Central memory CD4-positive, alpha-beta T cell (primary cell): ENCODE results near the gene GNAS.
"Not testable (repeated sequence)": the region's sequence is repeated elsewhere in the genome, so short reads cannot be mapped to it uniquely, and the experiment has no call there.

ENCODE experiments used
- DNase-seq: peaks from one replicate; pipeline ENCODE4 v3.0.0; 2022

The GNAS gene

DNA sequence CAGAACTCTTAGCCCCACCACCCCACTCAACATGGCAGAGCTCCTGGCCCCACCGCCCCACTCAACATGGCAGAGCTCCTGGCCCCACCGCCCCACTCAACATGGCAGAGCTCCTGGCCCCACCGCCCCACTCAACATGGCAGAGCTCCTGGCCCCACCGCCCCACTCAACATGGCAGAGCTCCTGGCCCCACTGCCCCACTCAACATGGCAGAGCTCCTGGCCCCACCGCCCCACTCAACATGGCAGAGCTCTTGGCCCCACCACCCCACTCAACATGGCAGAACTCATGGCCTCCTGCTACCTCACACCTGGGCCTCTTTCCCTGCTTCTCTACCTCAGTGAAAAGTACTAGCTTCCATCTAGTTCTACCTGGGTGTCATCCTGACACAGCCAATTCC lies 23.7 kb upstream of the GNAS start:
- DNase-seq: not testable (repeated sequence)

DNA sequence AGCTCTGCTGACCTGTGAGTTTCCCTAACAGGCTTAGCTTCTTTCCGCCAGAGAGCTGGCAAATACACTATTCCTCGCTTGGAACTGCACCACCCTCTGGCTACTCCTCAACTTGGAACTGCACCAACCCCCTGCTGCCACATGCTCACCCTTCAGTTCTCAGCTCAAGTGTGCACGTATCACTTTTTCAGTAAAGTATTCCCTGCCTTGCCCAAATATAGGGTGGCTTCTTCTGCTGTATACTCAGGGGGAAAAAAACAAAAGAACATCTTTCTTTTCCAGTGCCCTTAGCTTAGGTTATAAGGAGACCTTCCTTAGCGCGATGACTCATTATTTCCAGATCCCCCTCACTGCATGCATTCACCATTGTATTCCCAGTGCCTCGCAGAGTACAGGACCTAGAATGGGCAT lies 23.0 kb upstream of the GNAS start:
- no peak for DNase-seq

DNA sequence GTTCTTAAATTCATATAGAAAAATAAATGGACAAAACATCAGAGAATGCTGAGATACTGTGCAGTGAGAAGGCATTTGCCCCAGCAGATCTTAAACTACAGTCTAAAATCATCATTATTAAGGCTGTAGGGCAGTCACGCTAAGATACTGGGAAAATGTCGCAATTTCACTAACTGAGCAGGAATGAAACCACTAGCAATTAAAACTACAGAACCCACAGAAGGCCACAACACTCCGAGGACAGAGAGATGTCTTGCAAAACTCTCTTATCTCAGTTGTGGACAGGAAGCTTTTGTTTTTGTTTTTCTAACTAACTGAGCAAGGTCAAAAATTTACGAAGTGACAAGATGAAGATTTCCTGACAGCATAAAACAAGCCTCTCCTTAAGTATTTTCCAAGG lies 20.1 kb upstream of the GNAS start:
- no peak for DNase-seq

DNA sequence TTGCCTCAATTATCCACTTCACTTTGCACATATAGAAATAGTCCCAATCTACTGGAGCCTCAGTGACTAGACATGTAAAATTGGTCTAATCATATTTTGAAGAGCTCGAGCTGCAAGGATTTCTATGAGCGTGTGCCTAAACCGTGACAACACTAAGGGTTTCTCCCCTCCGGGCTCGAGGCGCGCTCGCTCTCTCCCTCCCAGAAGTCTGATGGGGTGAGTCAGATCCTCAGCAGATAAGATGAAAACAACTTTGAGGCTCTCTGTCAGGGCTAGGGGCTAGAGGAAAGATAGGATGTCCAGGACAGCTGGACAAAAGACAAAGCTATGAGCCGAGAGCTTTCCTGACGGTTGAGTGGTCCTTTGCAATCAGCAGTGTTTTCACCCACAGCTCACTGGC lies 18.6 kb upstream of the GNAS start:
- no peak for DNase-seq

DNA sequence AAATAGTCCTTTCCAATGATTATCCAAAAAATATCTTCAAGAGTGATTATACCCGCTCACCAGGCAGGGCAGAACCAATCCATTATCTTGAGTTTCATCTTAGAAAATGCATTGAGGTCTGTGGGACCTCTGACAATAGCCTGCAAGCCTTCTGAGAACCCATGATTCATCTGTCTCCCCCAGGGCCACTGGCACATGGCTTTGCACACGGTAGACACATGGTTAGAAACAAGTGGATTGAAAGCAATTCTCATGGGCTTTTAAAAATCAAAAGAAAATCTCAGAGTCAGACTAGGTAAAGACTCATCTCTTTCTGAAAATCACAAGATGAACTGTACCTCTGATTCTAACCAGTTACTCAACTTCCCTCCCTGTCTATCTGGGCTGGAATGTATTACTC lies 17.3 kb upstream of the GNAS start:
- DNase-seq: no peak

DNA sequence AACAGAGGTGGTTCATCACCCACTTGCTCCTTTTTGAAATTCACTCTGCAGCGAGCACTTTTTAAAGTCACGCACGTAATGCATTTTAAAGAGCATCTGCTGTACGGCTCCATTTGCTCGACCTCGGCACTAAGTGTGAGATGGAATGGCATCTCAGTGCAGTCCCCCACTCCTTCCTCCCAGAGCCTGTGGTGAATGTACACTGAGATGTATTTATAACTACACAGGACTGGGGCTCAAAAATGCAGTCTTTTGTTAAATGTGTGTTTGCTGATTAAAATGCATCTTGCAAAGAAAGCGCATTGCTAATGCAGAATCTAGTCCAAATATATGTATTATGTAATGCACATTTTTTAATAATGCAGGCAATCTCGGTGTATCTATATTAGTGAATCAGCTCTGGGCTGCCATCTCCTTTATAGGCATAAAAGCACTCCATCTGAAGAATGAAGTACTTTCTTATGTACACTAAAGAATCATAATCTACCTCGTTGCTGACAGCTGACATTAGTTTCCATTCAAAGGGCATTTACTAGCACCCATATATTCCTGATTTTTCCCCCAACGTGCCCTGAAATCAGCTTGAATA lies 15.8 kb upstream of the GNAS start:
- no peak for DNase-seq

DNA sequence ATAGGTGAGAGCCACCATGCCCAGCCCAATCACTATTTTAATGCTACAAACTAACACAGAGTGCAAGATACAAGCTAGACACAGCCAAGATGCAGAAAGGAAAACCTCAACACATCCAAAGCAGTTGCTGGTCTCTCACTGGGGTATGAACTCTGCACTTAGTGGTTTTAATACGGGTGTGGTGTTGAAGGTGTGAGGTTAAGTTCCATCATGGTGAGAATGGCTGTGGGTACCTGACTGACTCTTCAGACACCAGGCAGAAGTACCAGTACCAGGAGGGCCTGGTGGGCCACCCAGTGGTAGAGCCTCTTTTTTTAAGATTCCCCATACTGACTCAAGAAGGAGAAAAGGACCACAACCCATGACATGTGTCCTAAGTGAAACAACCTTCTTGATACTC lies 14.8 kb upstream of the GNAS start:
- DNase-seq: no peak

DNA sequence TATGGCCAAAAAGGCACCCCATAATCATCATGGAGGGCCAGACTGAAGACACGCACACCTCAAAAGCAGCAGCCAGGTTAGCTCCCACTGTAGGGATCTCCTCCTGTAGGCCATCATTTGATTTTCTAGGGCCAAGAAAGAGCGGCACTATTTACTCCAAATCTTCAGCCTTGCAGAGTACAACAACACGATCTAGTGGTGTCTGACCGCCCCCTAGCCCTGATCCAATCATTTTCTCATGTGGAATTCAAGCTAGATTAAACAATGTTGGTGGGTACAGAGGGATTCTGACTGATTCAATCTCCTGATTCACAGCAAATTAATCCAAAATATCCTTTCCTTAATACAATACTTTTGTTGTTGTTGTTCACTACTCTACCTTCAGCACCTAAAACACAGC lies 14.3 kb upstream of the GNAS start:
- no peak for DNase-seq

DNA sequence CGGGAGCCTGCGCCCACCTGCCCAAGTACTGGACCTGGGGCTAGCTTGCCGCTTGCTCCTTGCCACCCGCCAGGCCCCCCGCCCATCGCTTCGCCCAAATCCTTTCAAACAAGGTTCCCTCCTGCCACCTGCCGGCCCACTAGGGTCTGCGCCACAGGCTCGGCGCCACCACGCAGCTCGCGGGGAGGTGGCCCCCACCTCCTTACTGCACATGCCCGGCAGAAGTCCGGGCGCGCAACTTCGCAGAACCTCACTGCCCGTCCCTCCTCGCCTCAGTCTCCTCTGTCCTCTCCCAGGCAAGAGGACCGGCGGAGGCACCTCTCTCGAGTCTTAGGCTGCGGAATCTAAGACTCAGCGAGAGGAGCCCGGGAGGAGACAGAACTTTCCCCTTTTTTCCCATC lies 13.0 kb upstream of the GNAS start:
- DNase-seq: peak; percentile 21

DNA sequence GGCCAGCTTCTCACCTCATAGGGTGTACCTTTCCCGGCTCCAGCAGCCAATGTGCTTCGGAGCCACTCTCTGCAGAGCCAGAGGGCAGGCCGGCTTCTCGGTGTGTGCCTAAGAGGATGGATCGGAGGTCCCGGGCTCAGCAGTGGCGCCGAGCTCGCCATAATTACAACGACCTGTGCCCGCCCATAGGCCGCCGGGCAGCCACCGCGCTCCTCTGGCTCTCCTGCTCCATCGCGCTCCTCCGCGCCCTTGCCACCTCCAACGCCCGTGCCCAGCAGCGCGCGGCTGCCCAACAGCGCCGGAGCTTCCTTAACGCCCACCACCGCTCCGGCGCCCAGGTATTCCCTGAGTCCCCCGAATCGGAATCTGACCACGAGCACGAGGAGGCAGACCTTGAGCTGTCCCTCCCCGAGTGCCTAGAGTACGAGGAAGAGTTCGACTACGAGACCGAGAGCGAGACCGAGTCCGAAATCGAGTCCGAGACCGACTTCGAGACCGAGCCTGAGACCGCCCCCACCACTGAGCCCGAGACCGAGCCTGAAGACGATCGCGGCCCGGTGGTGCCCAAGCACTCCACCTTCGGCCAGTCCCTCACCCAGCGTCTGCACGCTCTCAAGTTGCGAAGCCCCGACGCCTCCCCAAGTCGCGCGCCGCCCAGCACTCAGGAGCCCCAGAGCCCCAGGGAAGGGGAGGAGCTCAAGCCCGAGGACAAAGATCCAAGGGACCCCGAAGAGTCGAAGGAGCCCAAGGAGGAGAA lies 12.3 kb upstream of the GNAS start:
- no peak for DNase-seq

DNA sequence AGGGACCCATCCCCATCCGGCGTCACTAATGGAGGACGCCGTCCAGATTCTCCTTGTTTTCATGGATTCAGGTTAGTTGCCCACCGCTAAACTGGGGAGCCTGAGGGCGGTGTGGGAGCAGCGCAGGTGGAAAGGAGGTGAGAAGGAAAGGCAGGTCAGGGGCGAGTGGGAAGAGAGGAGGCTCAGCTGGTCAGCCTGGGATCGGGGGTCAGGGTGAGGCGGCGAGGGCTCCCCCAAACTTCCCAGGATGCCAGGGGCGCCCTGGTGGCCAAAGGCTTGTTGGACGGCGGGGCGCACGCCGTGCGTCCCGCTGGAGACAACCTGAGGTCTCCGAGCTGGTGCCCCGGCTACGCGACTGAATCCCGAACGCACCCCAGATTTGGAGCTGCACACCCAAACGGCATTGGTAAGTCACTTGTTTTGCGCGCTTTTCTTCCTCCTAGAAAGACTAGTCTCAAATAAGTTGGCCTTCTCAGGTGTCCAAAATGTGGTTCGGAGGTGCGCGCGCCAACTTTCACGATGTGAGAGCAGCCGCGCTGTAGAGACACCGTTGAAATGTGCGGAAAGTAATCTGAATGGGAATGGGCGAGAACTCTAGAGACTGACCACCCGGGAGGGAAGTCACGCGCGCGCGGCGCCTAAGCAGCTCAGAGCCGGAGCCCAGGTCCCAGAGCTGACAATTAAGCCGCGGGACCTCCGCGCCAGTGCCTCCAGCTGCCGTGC lies 11.5 kb upstream of the GNAS start:
- no peak for DNase-seq

DNA sequence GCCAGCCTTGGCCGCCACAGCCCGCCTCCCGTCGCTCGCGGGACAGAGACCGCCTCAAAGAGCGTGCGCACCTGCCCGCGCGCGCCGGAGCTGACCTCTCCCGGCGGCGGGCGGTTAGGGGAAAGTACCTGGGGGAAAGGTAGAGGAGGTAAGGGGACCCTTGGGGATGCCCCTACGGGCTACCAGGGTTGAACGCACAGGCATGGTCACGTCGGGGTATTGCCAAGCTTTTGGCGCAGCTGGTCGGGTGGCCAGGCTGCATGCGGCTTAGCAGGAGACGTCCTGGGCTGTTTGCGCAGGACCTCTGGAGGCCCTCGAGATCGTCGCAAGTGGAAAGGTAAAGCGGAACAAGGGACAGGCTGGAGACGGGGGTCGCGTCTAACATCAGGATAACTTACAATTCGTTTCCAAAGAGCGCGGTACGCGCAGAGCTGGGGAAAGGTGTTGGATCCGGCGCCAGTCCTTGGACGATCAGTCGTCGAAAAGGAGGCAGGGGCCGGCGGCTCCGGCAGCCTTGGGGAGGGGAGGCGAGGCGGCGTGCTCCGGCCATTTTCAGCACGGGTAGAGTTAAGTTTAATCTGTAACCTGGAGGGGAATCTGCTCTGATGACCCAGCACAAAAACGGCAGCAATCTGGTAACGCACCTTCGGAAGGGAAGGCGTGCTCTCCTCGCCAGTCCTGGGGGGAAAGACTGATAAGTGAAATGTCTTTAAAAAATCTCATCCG lies 10.8 kb upstream of the GNAS start:
- DNase-seq: no peak

DNA sequence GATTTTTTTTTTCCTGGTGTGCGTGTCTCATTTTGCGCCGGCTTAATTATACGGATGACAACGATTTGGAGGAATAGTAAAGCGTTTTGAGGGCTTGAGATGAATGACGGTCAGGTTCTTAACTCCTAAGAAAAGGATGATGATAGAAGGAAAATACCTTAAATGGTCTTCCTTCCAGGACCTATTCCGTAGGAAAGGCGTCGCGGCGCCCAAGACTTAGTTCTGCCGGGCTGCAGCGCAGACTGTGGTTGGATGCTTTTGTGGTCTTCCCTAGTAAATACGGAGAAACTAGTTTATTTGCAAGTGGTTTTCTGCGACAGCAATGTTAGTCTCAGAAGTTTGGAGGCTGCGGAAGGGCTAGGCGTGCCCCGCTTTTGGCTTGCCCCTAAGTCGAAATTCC lies 10.2 kb upstream of the GNAS start:
- no peak for DNase-seq

DNA sequence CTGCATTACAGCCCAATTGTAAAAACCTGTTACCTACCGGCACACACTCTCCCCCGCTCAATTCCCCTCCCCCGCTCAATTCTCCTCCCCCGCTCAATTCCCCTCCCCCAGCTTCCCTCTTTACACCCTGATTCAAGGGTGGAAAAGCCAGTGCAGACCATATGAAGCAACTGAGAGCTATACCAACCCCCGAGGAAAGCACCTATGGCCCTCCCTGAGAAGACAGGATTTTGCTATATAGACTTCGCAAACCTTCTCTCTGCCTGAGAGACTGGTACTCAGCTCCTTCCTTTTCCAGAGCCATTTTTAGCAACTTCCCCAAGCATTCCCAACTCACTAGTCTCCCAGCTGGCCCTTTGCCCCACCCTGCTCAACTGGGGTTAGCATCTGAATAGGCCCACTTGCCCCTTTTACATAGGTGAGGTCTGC lies 9.4 kb upstream of the GNAS start:
- DNase-seq: no peak

DNA sequence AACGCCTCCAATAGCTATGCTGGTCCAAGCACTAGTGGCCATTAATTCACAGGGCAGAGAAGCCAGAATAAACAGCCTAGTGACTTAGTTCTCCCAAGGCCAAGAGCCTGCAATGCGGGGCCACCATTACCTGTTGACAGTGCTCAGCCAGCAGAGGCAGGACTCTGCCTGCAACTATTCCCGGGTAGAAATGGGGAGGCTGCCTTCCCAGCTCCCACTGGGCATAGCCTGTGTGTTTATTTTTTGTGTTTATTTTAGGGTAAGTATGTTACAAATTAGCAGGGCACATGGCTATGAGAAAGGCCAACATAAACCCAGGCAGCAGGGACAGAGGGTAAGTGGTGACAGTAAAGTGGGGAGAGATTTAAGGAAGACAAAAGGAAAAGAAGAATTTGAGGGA lies 6.8 kb upstream of the GNAS start:
- DNase-seq: no peak

DNA sequence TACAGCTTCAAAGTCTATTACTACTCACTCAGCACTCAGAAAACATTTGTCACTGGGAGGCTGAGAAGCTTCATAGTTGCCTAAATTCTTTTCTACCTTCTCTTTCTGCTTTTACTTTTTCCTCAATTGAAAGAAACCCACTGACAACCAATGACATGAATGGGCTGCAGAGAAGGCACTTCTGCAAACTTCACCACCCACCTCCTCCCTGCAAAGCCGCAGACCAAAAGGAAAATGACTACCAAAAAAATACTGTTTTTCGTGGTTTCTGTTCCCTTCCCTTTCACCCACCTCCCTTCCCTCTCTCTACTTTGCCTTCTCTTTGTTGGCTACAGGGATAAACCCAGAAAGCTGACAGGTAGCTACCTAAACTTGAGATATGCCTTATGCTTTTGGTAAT lies 5.1 kb upstream of the GNAS start:
- DNase-seq: no peak

DNA sequence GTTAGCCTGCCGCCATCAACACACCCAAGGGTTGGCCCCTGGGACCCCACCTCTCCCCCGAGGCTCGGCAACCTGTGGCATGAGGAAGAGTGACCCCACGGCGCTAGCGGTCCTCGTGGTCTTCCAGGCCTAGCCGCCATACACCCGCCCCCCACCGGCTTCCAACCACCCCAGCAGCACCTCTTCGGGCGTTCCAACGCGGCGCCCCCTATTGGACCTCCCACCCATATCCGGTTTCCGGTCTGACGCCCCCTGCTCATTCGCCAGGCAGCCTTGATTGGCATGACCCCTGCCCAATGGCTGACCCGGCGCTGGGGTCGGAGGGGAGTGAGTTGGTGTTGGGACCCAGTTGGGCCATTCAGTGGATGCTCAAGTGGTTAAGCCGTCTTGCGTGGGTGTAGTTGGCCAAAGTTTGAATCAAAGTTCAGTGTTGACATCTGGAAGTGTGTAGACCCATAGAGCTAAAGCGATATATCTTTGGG lies 1.8 kb upstream of the GNAS start, which contains the start of gene GNAS-AS1:
GNAS-AS1 (minus strand) TSS at position 210 of the 482 bp plus-strand sequence.
- DNase-seq: peak; percentile 72

DNA sequence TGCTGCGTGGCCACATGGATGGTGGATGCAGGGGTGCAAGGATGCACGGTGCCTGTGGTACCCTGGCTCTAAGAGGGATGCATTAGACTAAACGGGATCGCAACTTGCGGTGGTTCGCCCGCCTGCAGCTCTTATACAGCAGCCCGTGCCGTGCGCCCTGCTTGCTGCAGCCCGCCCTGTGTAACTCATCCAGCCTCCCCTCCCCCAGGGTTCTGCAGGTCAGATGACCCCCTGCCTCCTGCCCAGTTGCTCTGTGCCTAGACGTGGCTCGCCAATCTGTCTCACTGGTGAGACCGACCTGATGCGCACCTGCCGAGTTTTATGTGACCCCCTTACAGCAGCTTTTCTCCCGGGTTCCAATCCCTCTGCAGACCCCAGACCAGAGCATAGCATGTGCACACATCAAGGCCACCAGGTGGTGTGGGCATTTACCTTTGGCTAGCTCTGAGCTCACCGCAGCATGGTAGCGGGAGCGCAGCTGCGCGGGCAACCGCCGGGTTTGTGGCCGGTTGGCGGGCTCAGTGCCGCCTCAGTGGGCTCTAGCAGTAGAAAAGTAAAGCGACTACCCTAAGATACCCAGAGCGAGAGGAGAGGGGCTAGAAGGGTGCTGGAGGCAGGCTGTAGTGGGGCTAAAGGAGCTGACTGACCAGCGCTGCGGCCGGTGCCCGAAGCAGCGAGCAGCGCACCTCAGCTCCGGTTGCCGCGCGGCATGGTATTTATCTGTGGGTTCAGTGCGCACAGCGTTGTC lies 1.1 kb upstream of the GNAS start:
- no peak for DNase-seq

DNA sequence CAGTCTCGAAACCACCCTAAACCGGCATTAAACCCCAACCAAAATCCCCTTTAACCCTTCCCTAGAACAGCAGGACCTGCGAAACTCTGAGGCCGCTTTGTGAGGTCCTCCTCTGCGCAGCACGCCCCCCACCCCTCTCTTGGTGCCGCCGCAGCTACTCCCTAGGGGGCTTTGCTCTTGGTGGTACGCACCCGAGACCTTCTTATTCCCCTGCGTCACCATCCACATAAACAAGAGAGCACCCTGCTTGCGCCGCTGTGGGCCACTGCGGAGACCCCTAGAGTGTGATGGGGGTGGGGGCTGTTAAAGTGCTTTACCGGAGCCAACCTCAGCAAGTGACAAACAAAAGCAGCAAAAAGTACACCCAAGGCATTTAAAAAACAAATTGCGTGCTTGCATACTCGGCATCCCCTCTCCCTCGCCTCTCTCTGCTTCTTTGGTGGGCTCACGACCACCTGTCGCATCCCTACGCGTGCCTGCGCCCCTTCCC lies 502 bp upstream of the GNAS start:
- DNase-seq: no peak

DNA sequence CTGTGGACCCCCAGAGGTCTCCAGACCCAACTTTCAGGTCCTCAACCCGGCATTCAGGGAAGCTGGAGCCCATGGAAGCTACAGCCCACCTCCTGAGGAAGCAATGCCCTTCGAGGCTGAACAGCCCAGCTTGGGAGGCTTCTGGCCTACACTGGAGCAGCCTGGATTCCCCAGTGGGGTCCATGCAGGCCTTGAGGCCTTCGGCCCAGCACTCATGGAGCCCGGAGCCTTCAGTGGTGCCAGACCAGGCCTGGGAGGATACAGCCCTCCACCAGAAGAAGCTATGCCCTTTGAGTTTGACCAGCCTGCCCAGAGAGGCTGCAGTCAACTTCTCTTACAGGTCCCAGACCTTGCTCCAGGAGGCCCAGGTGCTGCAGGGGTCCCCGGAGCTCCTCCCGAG lies 950 bp downstream of the GNAS start:
- no peak for DNase-seq

DNA sequence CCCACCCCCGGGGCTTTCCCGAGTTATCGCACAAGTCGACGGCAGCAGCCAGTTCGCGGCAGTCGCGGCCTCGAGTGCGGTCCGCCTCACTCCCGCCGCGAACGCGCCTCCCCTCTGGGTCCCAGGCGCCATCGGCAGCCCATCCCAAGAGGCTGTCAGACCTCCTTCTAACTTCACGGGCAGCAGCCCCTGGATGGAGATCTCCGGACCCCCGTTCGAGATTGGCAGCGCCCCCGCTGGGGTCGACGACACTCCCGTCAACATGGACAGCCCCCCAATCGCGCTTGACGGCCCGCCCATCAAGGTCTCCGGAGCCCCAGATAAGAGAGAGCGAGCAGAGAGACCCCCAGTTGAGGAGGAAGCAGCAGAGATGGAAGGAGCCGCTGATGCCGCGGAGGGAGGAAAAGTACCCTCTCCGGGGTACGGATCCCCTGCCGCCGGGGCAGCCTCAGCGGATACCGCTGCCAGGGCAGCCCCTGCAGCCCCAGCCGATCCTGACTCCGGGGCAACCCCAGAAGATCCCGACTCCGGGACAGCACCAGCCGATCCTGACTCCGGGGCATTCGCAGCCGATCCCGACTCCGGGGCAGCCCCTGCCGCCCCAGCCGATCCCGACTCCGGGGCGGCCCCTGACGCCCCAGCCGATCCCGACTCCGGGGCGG lies 1.6 kb downstream of the GNAS start:
- DNase-seq: no peak
